GM23338 (cell line): ENCODE results near the gene GATAD2B.

Source experiments
- CREB1 ChIP-seq: fragments of 250-450 bp; sonication (Bioruptor Pico); IDR thresholded peaks from 2 replicates; pipeline ENCODE4 v1.5.0; 2020; ENCODE audit warnings: low read depth, mild to moderate bottlenecking, moderate library complexity
- EZH2 ChIP-seq: fragments of 200-600 bp; sonication (generic); IDR thresholded peaks from one replicate; pipeline ENCODE4 v1.8.0; 2017; ENCODE audit warnings: antibody characterized with exemption, mild to moderate bottlenecking, low read depth; ENCODE audit not compliant: unreplicated experiment
- EZH2phosphoT487 ChIP-seq: fragments of 200-600 bp; sonication (generic); IDR thresholded peaks from one replicate; pipeline ENCODE4 v1.8.1; 2018; ENCODE audit warnings: antibody characterized with exemption; ENCODE audit not compliant: unreplicated experiment
- JUNB ChIP-seq: IDR thresholded peaks from one replicate; pipeline ENCODE4 v1.6.1; 2016; ENCODE audit warnings: antibody characterized with exemption; ENCODE audit not compliant: unreplicated experiment
- POLR2AphosphoS5 ChIP-seq: IDR thresholded peaks from 2 replicates; pipeline ENCODE4 v1.6.1; 2016; ENCODE audit warnings: antibody characterized with exemption, low read depth
- STAT1 ChIP-seq: IDR thresholded peaks from one replicate; pipeline ENCODE4 v1.6.1; 2016; ENCODE audit warnings: antibody characterized with exemption; ENCODE audit not compliant: unreplicated experiment
- TF ChIP-seq, protein P1 (sequence below), 2 experiments: fragments of 200-600 bp in 1 of 2; sonication (generic) in 1 of 2; conservative IDR thresholded peaks; 2 replicates each; pipeline versions ENCODE4 v1.5.1 to v1.6.1; 2016 to 2017; ENCODE audit warnings: antibody characterized with exemption in 2 of 2, low read depth in 2 of 2, mild to moderate bottlenecking in 2 of 2, moderate library complexity in 1 of 2
- TF ChIP-seq, protein P2 (sequence below): IDR thresholded peaks from one replicate; pipeline ENCODE4 v1.6.1; 2018; ENCODE audit warnings: antibody characterized with exemption; ENCODE audit not compliant: unreplicated experiment
- TF ChIP-seq, protein P3 (sequence below): fragments of 250-450 bp; sonication (Bioruptor Pico); IDR thresholded peaks from 2 replicates; pipeline ENCODE4 v1.5.0; 2020; ENCODE audit warnings: mild to moderate bottlenecking, moderate library complexity

DNA sequence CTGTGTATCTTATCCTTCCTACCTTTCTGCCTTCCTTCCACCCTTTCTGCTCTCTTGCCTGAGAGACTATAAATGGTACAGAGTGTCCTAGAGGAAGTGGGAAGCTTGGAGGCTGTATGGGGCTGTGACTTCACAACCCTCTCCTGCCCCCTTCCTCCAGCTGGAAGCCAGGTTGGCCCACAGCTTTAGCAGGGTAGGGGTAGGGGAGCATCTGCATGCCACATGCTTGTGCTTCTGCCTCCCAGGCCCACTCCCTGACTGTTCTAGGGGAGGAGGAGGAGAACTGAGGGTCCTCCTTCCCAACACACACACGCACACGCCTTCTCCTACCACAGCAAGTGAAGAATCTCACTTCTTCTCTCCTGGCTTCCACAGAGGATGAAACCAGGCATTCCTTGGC, 151.5 kb downstream of the GATAD2B start:
- TF ChIP-seq, protein P1, sequence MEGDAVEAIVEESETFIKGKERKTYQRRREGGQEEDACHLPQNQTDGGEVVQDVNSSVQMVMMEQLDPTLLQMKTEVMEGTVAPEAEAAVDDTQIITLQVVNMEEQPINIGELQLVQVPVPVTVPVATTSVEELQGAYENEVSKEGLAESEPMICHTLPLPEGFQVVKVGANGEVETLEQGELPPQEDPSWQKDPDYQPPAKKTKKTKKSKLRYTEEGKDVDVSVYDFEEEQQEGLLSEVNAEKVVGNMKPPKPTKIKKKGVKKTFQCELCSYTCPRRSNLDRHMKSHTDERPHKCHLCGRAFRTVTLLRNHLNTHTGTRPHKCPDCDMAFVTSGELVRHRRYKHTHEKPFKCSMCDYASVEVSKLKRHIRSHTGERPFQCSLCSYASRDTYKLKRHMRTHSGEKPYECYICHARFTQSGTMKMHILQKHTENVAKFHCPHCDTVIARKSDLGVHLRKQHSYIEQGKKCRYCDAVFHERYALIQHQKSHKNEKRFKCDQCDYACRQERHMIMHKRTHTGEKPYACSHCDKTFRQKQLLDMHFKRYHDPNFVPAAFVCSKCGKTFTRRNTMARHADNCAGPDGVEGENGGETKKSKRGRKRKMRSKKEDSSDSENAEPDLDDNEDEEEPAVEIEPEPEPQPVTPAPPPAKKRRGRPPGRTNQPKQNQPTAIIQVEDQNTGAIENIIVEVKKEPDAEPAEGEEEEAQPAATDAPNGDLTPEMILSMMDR (conservative IDR thresholded peaks at IDR 0.05; ENCODE audit: low read depth in 2 of 2) = no peak
- TF ChIP-seq POLR2AphosphoS5 (no peak), EZH2 (no peak), EZH2phosphoT487 (no peak), JUNB (no peak), STAT1 (no peak), CREB1 (CRISPR knock-in tag) (no peak)
- TF ChIP-seq, protein P2, sequence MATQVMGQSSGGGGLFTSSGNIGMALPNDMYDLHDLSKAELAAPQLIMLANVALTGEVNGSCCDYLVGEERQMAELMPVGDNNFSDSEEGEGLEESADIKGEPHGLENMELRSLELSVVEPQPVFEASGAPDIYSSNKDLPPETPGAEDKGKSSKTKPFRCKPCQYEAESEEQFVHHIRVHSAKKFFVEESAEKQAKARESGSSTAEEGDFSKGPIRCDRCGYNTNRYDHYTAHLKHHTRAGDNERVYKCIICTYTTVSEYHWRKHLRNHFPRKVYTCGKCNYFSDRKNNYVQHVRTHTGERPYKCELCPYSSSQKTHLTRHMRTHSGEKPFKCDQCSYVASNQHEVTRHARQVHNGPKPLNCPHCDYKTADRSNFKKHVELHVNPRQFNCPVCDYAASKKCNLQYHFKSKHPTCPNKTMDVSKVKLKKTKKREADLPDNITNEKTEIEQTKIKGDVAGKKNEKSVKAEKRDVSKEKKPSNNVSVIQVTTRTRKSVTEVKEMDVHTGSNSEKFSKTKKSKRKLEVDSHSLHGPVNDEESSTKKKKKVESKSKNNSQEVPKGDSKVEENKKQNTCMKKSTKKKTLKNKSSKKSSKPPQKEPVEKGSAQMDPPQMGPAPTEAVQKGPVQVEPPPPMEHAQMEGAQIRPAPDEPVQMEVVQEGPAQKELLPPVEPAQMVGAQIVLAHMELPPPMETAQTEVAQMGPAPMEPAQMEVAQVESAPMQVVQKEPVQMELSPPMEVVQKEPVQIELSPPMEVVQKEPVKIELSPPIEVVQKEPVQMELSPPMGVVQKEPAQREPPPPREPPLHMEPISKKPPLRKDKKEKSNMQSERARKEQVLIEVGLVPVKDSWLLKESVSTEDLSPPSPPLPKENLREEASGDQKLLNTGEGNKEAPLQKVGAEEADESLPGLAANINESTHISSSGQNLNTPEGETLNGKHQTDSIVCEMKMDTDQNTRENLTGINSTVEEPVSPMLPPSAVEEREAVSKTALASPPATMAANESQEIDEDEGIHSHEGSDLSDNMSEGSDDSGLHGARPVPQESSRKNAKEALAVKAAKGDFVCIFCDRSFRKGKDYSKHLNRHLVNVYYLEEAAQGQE = no peak
- TF ChIP-seq, protein P3, sequence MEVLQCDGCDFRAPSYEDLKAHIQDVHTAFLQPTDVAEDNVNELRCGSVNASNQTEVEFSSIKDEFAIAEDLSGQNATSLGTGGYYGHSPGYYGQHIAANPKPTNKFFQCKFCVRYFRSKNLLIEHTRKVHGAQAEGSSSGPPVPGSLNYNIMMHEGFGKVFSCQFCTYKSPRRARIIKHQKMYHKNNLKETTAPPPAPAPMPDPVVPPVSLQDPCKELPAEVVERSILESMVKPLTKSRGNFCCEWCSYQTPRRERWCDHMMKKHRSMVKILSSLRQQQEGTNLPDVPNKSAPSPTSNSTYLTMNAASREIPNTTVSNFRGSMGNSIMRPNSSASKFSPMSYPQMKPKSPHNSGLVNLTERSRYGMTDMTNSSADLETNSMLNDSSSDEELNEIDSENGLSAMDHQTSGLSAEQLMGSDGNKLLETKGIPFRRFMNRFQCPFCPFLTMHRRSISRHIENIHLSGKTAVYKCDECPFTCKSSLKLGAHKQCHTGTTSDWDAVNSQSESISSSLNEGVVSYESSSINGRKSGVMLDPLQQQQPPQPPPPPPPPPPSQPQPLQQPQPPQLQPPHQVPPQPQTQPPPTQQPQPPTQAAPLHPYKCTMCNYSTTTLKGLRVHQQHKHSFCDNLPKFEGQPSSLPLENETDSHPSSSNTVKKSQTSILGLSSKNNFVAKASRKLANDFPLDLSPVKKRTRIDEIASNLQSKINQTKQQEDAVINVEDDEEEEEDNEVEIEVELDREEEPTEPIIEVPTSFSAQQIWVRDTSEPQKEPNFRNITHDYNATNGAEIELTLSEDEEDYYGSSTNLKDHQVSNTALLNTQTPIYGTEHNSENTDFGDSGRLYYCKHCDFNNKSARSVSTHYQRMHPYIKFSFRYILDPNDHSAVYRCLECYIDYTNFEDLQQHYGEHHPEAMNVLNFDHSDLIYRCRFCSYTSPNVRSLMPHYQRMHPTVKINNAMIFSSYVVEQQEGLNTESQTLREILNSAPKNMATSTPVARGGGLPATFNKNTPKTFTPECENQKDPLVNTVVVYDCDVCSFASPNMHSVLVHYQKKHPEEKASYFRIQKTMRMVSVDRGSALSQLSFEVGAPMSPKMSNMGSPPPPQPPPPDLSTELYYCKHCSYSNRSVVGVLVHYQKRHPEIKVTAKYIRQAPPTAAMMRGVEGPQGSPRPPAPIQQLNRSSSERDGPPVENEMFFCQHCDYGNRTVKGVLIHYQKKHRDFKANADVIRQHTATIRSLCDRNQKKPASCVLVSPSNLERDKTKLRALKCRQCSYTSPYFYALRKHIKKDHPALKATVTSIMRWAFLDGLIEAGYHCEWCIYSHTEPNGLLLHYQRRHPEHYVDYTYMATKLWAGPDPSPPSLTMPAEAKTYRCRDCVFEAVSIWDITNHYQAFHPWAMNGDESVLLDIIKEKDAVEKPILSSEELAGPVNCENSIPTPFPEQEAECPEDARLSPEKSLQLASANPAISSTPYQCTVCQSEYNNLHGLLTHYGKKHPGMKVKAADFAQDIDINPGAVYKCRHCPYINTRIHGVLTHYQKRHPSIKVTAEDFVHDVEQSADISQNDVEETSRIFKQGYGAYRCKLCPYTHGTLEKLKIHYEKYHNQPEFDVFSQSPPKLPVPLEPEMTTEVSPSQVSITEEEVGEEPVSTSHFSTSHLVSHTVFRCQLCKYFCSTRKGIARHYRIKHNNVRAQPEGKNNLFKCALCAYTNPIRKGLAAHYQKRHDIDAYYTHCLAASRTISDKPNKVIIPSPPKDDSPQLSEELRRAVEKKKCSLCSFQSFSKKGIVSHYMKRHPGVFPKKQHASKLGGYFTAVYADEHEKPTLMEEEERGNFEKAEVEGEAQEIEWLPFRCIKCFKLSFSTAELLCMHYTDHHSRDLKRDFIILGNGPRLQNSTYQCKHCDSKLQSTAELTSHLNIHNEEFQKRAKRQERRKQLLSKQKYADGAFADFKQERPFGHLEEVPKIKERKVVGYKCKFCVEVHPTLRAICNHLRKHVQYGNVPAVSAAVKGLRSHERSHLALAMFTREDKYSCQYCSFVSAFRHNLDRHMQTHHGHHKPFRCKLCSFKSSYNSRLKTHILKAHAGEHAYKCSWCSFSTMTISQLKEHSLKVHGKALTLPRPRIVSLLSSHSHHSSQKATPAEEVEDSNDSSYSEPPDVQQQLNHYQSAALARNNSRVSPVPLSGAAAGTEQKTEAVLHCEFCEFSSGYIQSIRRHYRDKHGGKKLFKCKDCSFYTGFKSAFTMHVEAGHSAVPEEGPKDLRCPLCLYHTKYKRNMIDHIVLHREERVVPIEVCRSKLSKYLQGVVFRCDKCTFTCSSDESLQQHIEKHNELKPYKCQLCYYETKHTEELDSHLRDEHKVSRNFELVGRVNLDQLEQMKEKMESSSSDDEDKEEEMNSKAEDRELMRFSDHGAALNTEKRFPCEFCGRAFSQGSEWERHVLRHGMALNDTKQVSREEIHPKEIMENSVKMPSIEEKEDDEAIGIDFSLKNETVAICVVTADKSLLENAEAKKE (CRISPR knock-in tag) = no peak
